ENCODE measurements around the gene FNDC10.

The FNDC10 gene

GRCh38 chr1:1629430-1630190 lies 29.7 kb upstream of the FNDC10 start:
- peak overlapping the region; percentile 85 for H3K23ac ChIP-seq (ENCODE audit: low read depth, low read length, poor library complexity)
- H3K4me2 ChIP-seq (ENCODE audit: insufficient read depth, low read length, poor library complexity, severe bottlenecking) = peak overlapping the region; percentile 14
- H2AK5ac ChIP-seq (ENCODE audit: low read depth, low read length) = peak overlapping the region; percentile 70
- H2BK5ac ChIP-seq (ENCODE audit: low read length) = no peak overlapping the region
- no peak overlapping the region for H3K4ac ChIP-seq (ENCODE audit: low read length)
- peak overlapping the region; percentile 17 for H4K8ac ChIP-seq (ENCODE audit: low read depth, low read length)
- peak overlapping the region; percentile 44 for H3K9ac ChIP-seq (ENCODE audit: low read depth, low read length, poor library complexity)
- no CpG with 5 or more reads among the region's 48 CpGs for WGBS, 2 donors (ENCODE audit: extremely low coverage in 2 of 2, insufficient read length in 2 of 2, insufficient replicate concordance in 1 of 2)
- H4K91ac ChIP-seq (ENCODE audit: low read depth, low read length, poor library complexity) = no peak overlapping the region
- no peak overlapping the region for H2BK120ac ChIP-seq (ENCODE audit: low read depth, low read length)
- H3K4me1 ChIP-seq (ENCODE audit: control insufficient read depth in 2 of 2, insufficient read depth in 1 of 2, low read depth in 1 of 2, low read length in 2 of 2) = no peaks in the 10 kb centered on the region
- H3K14ac ChIP-seq (ENCODE audit: low read length) = no peak overlapping the region
- DNase-seq (ENCODE audit: low spot score) = no peak
- peaks cover 0 to 4% of the 10 kb centered on the region in 2 donors for H3K36me3 ChIP-seq (replicated peaks in 1 of 2; ENCODE audit: control insufficient read depth in 2 of 2, insufficient read depth in 2 of 2, low read length in 2 of 2)
- H3K79me1 ChIP-seq (ENCODE audit: low read depth, low read length) = peaks cover 3% of the 10 kb centered on the region
- peak overlapping the region; percentile 83 for H3K18ac ChIP-seq (ENCODE audit: low read length)
- peak overlapping the region; percentile 75 for H2BK15ac ChIP-seq (ENCODE audit: low read length)
- H2AFZ ChIP-seq (ENCODE audit: low read length) = no peak overlapping the region
- no peaks in the 10 kb centered on the region for H3K9me3 ChIP-seq (replicated peaks in 1 of 2; ENCODE audit: control insufficient read depth in 2 of 2, insufficient read depth in 1 of 2, low read depth in 1 of 2, low read length in 2 of 2)
- no peak overlapping the region for H2BK12ac ChIP-seq (ENCODE audit: low read length)
- H3K27me3 ChIP-seq (ENCODE audit: control insufficient read depth in 3 of 3, insufficient read depth in 3 of 3, low read depth in 1 of 3, low read length in 3 of 3) = peaks cover 0 to 39% (median 18%) of the 10 kb centered on the region in 3 experiments
- H3K4me3 ChIP-seq (ENCODE audit: low read length in 2 of 2) = no peak overlapping the region
- H3K27ac ChIP-seq (replicated peaks; ENCODE audit: low read length) = no peak overlapping the region

DNA sequence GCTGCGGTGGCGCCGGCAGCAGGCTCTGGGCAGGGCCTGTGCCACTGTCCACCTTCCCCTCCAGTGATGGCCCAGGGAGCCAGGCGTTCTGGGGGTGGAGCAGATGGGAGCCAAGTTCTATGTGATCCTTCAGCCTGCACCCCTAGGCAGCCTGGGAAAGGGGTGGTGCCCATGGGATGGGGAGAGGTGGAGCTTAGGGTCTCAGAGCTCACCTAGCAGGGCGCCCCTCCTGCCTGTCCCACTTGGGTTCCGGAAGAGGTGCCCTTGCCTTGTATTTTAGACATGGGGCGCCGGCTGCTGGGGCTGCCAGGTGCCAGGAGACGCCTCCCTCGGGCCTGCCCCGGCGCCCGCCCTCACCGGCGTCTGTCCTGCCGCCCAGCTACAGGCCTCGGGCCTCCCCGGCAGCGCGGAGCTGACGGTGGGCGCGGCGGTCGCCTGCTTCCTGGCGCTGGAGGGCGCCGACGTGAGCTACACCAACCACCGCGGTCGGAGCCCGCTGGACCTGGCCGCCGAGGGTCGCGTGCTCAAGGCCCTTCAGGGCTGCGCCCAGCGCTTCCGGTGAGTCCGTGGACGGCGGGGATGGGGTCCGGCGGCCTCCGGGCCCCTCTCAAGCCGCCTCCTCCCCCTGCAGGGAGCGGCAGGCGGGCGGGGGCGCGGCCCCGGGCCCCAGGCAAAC lies 29.0 kb upstream of the FNDC10 start:
- H3K27ac ChIP-seq (replicated peaks; ENCODE audit: low read length) = no peak overlapping the region
- H4K91ac ChIP-seq (ENCODE audit: low read depth, low read length, poor library complexity) = no peak overlapping the region
- H3K4me3 ChIP-seq (ENCODE audit: low read length in 2 of 2) = no peak overlapping the region
- H3K14ac ChIP-seq (ENCODE audit: low read length) = peak overlapping the region; percentile 89
- no peak overlapping the region for H2AFZ ChIP-seq (ENCODE audit: low read length)
- peaks cover 3% of the 10 kb centered on the region for H3K79me1 ChIP-seq (ENCODE audit: low read depth, low read length)
- peak overlapping the region; percentile 84 for H2AK5ac ChIP-seq (ENCODE audit: low read depth, low read length)
- H3K4me2 ChIP-seq (ENCODE audit: insufficient read depth, low read length, poor library complexity, severe bottlenecking) = peak overlapping the region; percentile 14
- H2BK120ac ChIP-seq (ENCODE audit: low read depth, low read length) = no peak overlapping the region
- peak overlapping the region; percentile 17 for H4K8ac ChIP-seq (ENCODE audit: low read depth, low read length)
- H2BK15ac ChIP-seq (ENCODE audit: low read length) = no peak overlapping the region
- H2BK5ac ChIP-seq (ENCODE audit: low read length) = no peak overlapping the region
- peak overlapping the region; percentile 85 for H3K23ac ChIP-seq (ENCODE audit: low read depth, low read length, poor library complexity)
- H3K27me3 ChIP-seq (ENCODE audit: control insufficient read depth in 3 of 3, insufficient read depth in 3 of 3, low read depth in 1 of 3, low read length in 3 of 3) = peaks cover 0 to 39% (median 18%) of the 10 kb centered on the region in 3 experiments
- WGBS, 2 donors (ENCODE audit: extremely low coverage in 2 of 2, insufficient read length in 2 of 2, insufficient replicate concordance in 1 of 2) = no CpG with 5 or more reads among the region's 53 CpGs
- H2BK12ac ChIP-seq (ENCODE audit: low read length) = no peak overlapping the region
- peak overlapping the region; percentile 83 for H3K18ac ChIP-seq (ENCODE audit: low read length)
- no peaks in the 10 kb centered on the region for H3K4me1 ChIP-seq (ENCODE audit: control insufficient read depth in 2 of 2, insufficient read depth in 1 of 2, low read depth in 1 of 2, low read length in 2 of 2)
- peak overlapping the region; percentile 23 for H3K4ac ChIP-seq (ENCODE audit: low read length)
- no peak for DNase-seq (ENCODE audit: low spot score)
- no peaks in the 10 kb centered on the region for H3K9me3 ChIP-seq (replicated peaks in 1 of 2; ENCODE audit: control insufficient read depth in 2 of 2, insufficient read depth in 1 of 2, low read depth in 1 of 2, low read length in 2 of 2)
- H3K9ac ChIP-seq (ENCODE audit: low read depth, low read length, poor library complexity) = no peak overlapping the region
- H3K36me3 ChIP-seq (replicated peaks in 1 of 2; ENCODE audit: control insufficient read depth in 2 of 2, insufficient read depth in 2 of 2, low read length in 2 of 2) = peaks cover 0 to 4% of the 10 kb centered on the region in 2 donors

GRCh38 chr1:1627829-1628753 lies 28.2 kb upstream of the FNDC10 start:
- peak overlapping the region; percentile 84 for H2AK5ac ChIP-seq (ENCODE audit: low read depth, low read length)
- no peak overlapping the region for H4K8ac ChIP-seq (ENCODE audit: low read depth, low read length)
- H2AFZ ChIP-seq (ENCODE audit: low read length) = no peak overlapping the region
- H3K27ac ChIP-seq (replicated peaks; ENCODE audit: low read length) = no peak overlapping the region
- peaks cover 3% of the 10 kb centered on the region for H3K79me1 ChIP-seq (ENCODE audit: low read depth, low read length)
- H2BK5ac ChIP-seq (ENCODE audit: low read length) = no peak overlapping the region
- H3K9ac ChIP-seq (ENCODE audit: low read depth, low read length, poor library complexity) = no peak overlapping the region
- peaks cover 0 to 39% (median 18%) of the 10 kb centered on the region in 3 experiments for H3K27me3 ChIP-seq (ENCODE audit: control insufficient read depth in 3 of 3, insufficient read depth in 3 of 3, low read depth in 1 of 3, low read length in 3 of 3)
- peak overlapping the region; percentile 23 for H3K4ac ChIP-seq (ENCODE audit: low read length)
- H3K23ac ChIP-seq (ENCODE audit: low read depth, low read length, poor library complexity) = peak overlapping the region; percentile 65
- no peaks in the 10 kb centered on the region for H3K4me1 ChIP-seq (ENCODE audit: control insufficient read depth in 2 of 2, insufficient read depth in 1 of 2, low read depth in 1 of 2, low read length in 2 of 2)
- no peak for DNase-seq (ENCODE audit: low spot score)
- peak overlapping the region; percentile 89 for H3K14ac ChIP-seq (ENCODE audit: low read length)
- no peak overlapping the region for H2BK15ac ChIP-seq (ENCODE audit: low read length)
- H2BK120ac ChIP-seq (ENCODE audit: low read depth, low read length) = no peak overlapping the region
- H3K9me3 ChIP-seq (replicated peaks in 1 of 2; ENCODE audit: control insufficient read depth in 2 of 2, insufficient read depth in 1 of 2, low read depth in 1 of 2, low read length in 2 of 2) = no peaks in the 10 kb centered on the region
- peak overlapping the region in 1 of 2 donors; percentile 34 for H3K4me3 ChIP-seq (ENCODE audit: low read length in 2 of 2)
- peak overlapping the region; percentile 57 for H3K18ac ChIP-seq (ENCODE audit: low read length)
- WGBS, 2 donors (ENCODE audit: extremely low coverage in 2 of 2, insufficient read length in 2 of 2, insufficient replicate concordance in 1 of 2) = no CpG with 5 or more reads among the region's 53 CpGs
- no peak overlapping the region for H3K4me2 ChIP-seq (ENCODE audit: insufficient read depth, low read length, poor library complexity, severe bottlenecking)
- peak overlapping the region; percentile 73 for H2BK12ac ChIP-seq (ENCODE audit: low read length)
- peaks cover 0 to 4% of the 10 kb centered on the region in 2 donors for H3K36me3 ChIP-seq (replicated peaks in 1 of 2; ENCODE audit: control insufficient read depth in 2 of 2, insufficient read depth in 2 of 2, low read length in 2 of 2)
- no peak overlapping the region for H4K91ac ChIP-seq (ENCODE audit: low read depth, low read length, poor library complexity)
